ENCODE measurements around the gene FLNB. TPM values are rescaled to one million over a fixed set of nuclear protein-coding genes. Genes with fewer than 3 reads are reported as not detected.
"Not testable (repeated sequence)": the region's sequence is repeated elsewhere in the genome, so short reads cannot be mapped to it uniquely, and the experiment has no call there.

Gene FLNB
- polyA plus RNA-seq, 4 donors, result 172 to 239 (median 185) TPM

DNA sequence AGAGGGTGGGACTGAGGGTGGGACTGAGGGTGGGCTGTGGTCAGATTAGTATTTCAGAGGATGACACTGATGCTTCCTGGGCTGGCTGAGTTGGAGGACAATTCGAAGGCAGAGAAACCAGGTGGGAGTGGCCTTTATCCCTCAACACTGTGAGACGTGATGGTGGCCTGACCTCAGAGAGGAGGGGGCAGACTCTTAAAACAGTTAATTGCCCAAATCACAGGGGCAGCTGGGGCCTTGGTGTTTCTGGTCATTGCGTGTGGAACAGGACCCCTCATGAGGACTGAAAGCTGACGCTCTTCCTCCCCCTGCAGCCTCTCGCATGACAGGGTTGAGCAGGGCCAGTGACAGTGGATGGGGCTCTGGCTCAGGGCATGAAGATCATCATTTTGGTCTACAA, 183.8 kb downstream of the FLNB start:
- DNase-seq (ENCODE audit: low read depth in 4 of 4, low spot score in 3 of 4), result no peak

DNA sequence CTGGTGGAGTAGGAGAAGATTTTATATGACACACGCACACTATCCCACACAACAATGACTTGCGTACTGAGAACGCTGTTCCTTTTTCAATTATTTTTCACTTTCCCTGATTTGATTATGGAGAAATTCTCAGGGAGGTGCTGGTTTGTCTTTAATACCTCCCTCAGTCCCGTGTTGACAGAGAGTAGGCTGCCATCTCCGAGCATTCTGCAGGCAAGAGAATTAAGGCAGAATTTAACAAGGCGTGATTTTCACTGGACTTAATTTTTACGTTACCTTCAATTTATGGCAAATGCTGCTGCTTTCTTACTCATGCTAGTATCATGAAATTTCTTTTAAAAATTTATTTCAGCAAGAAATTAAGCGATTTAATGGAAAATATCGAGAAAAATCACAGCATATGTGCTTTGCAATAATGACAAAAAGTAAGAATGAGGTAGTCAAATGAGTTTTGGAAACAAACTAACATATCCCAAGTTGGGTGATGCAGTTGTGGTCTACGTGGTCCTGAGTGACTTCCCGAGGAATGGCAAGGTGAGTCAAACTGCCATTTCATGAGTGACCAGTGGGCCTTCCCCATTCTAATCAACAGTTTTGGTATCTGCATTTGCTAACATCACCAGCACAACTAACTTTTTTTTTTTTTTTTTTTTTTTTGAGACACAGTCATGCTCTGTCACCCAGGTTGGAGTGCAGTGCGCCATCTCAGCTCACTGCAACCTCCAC, 185.6 kb downstream of the FLNB start:
- no peak for DNase-seq (ENCODE audit: low read depth in 4 of 4, low spot score in 3 of 4)

GRCh38 chr3:58197588-58197987, 189.4 kb downstream of the FLNB start:
- DNase-seq (ENCODE audit: low read depth in 4 of 4, low spot score in 3 of 4), result no peak

DNA sequence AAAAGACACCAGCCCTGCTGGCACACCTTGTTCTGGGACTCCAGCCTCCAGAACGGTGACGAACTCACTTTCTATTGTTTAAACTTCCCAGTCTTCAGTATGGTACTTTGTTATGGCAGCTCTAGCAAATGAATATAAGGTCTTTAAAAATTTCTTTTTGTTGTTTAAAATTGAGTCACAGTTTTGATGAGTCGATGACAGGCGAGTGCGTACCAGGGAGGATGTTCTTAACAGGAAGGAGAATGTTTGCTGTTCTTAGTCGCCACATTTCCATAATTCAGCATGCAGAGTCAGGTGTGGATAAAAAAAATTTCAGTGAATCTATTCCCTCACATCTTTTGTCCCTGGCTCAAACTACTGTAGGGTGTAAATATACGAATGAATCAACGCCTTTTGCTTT, 190.1 kb downstream of the FLNB start:
- DNase-seq (ENCODE audit: low read depth in 4 of 4, low spot score in 3 of 4), result no peak

GRCh38 chr3:58198804-58199203, 190.6 kb downstream of the FLNB start:
- DNase-seq (ENCODE audit: low read depth in 4 of 4, low spot score in 3 of 4), result no peak

DNA sequence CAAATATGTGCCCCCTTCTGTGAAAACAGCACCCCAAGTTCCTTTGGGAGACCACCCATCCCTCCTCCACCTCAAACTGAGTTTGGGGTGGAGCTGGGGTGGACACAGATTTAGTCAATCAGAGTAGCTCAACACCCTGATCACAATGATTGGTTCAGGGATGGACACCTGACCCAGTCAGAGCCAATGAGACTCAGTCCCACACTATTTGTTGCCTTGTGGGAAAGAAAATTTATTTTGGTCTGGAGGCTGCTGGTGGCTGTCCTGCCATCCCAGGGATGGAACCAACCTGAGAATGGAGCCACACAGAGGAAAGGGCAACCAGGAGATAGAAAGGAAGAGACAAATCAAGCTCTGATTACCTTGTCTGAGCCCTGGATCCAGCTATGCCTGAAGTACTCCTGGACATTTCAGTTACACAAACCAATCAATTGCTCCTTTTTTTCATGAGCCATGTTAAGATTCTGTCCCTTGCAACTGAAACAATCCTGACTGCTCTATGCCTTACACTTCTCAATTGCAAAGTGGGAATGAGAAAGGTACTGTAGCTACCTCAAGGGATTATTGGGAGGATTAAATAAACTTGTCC, 192.0 kb downstream of the FLNB start:
- no peak for DNase-seq (ENCODE audit: low read depth in 4 of 4, low spot score in 3 of 4)

- no peak for DNase-seq (ENCODE audit: low read depth in 4 of 4, low spot score in 3 of 4)
Observed at GRCh38 chr3:58200846-58201355, 192.7 kb downstream of the FLNB start.

DNA sequence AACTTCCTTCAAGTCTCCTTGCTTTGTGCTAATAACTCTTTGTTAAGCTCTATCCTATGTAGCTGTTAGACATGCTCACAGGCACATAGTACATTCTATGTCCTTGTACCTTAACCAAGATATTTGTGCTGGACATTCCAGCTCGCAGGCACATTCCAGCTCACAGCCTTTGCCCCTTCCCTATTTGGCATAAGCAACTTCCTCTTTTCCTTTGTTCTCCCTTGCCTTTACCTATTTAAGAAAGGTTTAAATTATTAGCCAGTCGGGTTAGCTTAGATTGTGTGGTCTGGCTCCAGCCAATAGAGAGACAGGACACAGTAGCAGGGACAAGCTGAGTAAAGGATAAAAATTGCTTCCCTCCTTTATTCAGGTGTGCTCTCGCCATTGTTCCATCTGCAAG, 193.2 kb downstream of the FLNB start:
- DNase-seq (ENCODE audit: low read depth in 4 of 4, low spot score in 3 of 4), result not testable (repeated sequence)

DNA sequence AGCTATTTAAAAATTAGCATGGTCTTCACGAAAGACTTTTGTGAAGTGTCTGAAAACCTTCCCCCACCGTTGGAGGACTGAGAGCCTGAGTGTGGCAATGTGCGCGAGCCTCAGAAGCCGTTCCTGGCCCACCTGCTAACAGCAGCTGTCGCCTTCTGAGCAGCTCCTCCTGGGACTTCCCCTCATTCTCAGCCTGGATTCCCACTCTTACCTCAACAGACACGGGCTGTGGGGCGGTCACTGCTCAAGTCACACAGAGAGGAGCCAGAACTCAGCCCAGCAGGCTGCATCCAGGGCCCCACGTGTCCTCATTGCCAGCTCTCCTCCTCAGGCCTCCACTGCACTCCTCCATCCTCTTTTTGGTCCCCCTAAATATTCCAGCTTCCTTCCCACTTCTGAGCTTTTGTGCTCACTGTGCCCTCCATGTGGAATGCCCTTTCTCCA, 194.7 kb downstream of the FLNB start:
- DNase-seq (ENCODE audit: low read depth in 4 of 4, low spot score in 3 of 4), result no peak

DNA sequence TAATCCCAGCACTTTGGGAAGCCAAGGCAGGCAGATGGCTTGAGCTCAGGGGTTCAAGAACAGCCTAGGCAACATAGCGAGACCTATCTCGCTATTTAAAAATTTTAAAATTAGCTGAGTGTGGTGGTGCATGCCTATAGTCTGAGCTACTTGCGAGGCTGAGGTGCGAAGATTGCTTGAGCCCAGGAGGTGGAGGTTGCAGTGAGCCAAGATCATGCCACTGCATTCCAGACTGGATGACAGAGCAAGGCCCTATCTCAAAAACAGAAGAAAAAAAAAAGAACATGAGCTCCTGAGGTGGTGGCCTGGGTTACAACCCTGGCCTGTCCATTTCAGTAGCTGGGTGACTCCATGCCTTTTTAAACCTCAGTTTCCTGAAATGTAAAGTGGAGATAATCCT, 195.3 kb downstream of the FLNB start:
- DNase-seq (ENCODE audit: low read depth in 4 of 4, low spot score in 3 of 4), result no peak

DNA sequence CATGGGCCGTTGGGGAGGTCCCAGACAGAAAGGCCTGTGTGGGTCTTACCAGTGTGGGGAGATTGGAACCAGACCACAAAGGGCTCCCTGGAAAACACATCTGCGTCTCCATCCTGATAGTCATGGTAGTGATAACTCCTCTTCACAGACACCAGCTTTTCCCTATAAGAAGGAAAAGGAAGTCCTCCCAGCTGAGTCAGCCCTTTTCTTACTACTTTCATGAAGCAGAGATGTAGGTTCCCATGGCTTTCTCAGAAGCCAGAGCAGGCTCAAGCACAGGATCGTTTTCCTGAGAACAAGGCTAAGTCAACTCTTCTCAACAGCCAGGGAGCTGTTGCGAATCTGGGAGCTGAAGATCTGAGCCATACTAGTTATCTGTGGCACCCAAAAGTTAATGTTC, 196.5 kb downstream of the FLNB start:
- DNase-seq (ENCODE audit: low read depth in 4 of 4, low spot score in 3 of 4), result no peak

- no peak for DNase-seq (ENCODE audit: low read depth in 4 of 4, low spot score in 3 of 4)
Observed at GRCh38 chr3:58205981-58206380, 197.8 kb downstream of the FLNB start.

DNA sequence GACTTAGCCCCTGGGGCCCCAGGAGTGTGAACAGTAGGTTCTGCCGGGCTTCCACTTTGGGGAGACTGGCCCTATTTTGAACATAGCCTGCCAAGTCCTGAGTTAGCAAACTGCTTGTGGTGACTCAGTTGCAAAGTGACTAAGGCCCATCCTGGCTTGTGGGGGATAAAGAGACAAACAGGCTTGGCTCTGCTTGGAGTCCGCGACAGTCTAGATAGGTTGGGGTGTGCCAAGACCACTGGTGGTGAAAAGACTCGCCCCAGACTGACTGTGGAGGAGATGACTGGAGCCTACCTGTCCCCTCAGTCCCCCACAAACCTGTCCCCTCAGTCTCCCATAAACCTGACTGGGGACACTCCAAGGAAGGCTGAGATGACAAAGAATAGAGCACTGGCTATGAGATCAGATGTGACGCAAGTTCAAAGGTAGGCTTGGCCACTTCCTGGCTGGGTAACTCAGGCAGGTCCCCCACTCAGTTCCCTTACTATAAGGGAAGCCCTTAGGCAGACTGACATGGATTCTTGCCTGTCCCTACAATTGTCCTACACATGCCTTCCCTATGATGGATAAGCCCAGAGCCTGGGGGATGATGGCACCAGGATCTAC, 198.3 kb downstream of the FLNB start:
- no peak for DNase-seq (ENCODE audit: low read depth in 4 of 4, low spot score in 3 of 4)

- no peak for DNase-seq (ENCODE audit: low read depth in 4 of 4, low spot score in 3 of 4)
Observed at GRCh38 chr3:58207954-58208353, 199.7 kb downstream of the FLNB start.

GRCh38 chr3:58209933-58210332, 201.7 kb downstream of the FLNB start:
- DNase-seq (ENCODE audit: low read depth in 4 of 4, low spot score in 3 of 4), result no peak

- no peak for DNase-seq (ENCODE audit: low read depth in 4 of 4, low spot score in 3 of 4)
Observed at GRCh38 chr3:58210761-58211460, 202.7 kb downstream of the FLNB start, which contains the start of gene DNASE1L3. DNASE1L3 (minus strand) TSS chr3:58210972; CDS start chr3:58210906, 66 bp downstream.

- DNase-seq (ENCODE audit: low read depth in 4 of 4, low spot score in 3 of 4), result no peak
Observed at GRCh38 chr3:58214484-58215316, 206.5 kb downstream of the FLNB start.

DNA sequence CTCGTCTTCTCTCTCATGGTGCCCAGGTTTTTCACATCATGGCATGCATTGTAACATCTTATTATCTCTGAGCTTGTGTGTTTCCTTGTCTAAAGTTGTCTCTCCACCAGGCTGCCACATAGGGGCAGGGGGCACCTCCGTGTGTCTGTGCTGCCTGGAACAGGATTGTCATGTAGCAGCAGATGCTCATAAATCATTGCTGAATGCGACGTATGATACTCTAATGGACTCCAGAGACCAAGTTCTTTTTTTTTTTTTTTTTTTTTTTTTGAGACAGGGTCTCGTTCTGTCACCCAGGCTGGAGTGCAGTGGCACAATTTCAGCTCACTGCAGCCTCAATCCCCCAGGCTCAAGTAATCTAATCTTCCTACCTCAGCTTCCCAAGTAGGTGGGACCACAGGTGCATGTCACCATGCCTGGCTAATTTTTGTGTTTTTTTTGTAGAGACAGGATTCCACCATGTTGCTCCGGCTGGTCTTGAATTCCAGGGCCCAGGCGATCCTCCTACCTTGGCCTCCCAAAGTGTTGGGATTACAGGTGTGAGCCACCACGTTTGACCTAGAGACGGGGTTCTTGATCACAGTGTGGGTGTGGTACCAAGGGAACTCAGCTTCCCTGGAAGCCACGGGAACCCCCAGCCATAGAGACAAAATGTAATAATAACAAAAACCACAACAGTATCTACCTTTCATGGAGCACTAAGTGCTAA, 207.2 kb downstream of the FLNB start:
- DNase-seq (ENCODE audit: low read depth in 4 of 4, low spot score in 3 of 4), result no peak

GRCh38 chr3:58216496-58217195, 208.4 kb downstream of the FLNB start:
- DNase-seq (ENCODE audit: low read depth in 4 of 4, low spot score in 3 of 4), result no peak
